Renal cortical epithelial cell (primary cell): ENCODE measurements around the gene KLK2. TPM values are rescaled to one million over a fixed set of nuclear protein-coding genes. Genes with fewer than 3 reads are reported as not detected.
A peak's percentile ranks its signal among the peaks of the same experiment; 100 is the strongest.
"Not testable (repeated sequence)": the region's sequence is repeated elsewhere in the genome, so short reads cannot be mapped to it uniquely, and the experiment has no call there.

Source experiments
- DNase-seq: peaks from one replicate; pipeline ENCODE4 v3.0.0-alpha.2; 2011; ENCODE audit warnings: low read depth
- total RNA-seq: library from RNA; depleted of rRNA; stranded (reverse); fragments of >200 nt; gene quantifications from 2 replicates; pipeline ENCODE4 v1.2.3, GENCODE V29; 2014

The KLK2 gene
- total RNA-seq, 1 donor from 2014 or later = not detected

DNA sequence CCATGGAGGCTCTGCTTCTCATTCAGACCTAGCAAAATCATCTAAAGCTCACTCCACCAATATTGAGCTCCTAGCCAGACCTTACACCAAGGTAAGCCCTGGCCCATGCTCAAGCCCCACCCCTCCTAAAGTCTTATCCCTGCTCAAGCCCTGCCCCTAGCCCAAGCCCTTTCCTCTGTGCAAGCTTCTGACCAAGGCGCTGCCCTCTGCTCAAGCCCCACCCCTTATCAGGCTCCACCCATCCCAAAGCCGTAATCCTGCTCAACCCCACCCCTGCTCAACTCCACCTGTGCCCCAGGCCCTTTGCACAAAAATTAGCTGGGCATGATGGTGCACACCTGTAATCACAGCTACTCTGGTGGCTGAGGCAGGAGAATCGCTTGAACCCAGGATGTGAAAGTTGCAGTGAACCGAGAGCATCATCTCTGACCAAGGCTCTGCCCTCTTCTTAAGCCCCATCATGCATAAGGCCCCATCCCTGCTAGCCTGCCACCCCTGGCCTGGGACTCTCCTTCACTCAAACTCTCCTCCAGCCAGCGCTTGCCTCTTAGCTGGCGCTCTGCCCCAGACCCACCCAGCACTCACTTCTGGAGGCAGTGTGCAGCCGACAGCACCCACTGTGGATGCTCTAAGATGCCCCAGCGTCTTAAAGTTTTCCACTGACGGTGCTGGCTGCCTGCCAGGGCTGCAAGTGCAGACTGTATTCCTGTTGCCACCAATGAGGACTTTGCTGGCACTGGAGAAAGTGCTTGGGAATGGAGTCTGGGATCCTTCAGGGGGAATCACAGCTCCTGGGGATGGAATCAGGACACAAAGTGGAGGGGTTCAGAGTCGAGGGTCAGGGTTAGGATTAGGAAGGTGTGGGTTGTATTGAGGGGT lies 21.5 kb downstream of the KLK2 start:
- DNase-seq = no peak

GRCh38 chr19:50896089-50896590 lies 22.9 kb downstream of the KLK2 start:
- DNase-seq = not testable (repeated sequence)

GRCh38 chr19:50896591-50897190 lies 23.5 kb downstream of the KLK2 start:
- DNase-seq = peak; percentile 74

GRCh38 chr19:50897191-50897607 lies 24.0 kb downstream of the KLK2 start:
- no peak for DNase-seq

DNA sequence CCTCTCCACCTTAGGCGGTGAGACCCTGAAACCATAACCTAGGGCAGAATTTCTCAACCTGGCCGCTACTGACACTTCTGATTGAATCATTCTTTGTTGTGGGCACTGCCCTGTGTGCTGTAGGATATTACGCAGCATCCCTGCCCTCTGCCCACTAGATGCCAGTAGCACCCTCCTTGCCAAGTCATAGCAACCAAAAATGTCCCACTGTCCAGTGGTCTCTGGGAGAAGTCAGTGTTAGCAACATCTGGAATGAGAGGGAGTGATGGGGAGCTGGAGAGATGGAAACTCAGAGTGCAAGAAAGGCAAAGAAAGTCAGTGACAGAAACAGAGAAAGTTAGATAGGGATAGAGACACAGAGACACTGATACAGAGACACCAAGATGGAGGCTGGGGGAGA lies 24.4 kb downstream of the KLK2 start:
- DNase-seq = no peak

- DNase-seq = no peak
Observed at GRCh38 chr19:50898018-50898417, 24.8 kb downstream of the KLK2 start.

DNA sequence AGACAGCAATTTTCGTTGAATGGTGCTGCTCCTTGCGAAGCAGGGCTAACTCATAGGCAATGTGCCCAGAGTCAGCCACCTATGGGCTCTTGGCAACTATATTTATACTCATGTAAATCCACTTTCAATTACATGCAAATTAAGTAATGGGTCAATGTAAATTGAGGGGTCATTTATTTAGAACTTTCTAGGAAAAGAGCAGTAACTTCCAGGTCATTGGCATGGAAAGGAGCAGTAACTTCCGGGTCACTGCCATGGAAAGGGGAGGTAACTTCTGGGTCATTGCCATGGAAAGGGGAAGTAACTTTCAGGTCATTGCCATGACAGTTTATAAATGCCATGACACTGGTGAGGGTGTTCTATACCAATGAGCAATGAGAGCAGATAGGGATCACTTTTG lies 26.3 kb downstream of the KLK2 start:
- DNase-seq = no peak

GRCh38 chr19:50902640-50903039 lies 29.4 kb downstream of the KLK2 start:
- DNase-seq = no peak

DNA sequence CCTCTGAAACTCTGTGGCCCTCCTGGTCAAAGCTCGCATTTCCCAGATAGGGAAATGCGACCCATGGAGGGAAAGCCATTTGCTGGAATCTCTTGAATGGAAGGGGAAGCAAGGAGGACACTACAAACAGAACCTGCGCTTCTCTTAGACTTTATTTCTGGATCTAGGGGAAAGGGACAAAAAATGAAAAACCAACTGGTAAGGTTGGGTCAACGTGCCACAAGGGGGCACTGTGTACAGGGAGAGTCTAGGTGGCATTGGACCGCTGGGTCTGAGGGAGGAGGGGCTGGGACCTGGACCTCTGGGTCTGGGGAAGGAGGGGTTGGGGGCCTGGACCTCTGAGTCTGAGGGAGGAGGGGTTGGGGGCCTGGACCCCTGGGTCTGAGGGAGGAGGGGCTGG lies 33.0 kb downstream of the KLK2 start:
- no peak for DNase-seq

DNA sequence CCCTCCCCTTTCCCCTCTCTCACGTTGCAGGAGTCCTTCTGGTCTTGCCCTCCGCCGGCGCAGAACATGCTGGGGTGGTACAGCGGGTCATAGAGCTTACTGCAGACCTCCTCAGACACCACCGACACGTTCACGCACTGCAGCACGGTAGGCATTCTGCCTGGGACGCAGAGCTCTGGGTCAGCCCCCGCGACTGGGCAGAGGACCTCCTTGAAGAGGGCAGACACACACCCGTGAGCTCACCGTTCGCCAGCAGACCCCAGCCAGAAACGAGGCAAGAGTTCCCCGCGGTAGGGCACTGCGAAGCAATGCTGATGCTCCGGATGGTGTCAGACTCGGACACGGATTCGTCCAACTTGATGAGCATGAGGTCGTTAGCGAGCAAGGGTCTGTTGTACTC lies 35.1 kb downstream of the KLK2 start:
- no peak for DNase-seq

DNA sequence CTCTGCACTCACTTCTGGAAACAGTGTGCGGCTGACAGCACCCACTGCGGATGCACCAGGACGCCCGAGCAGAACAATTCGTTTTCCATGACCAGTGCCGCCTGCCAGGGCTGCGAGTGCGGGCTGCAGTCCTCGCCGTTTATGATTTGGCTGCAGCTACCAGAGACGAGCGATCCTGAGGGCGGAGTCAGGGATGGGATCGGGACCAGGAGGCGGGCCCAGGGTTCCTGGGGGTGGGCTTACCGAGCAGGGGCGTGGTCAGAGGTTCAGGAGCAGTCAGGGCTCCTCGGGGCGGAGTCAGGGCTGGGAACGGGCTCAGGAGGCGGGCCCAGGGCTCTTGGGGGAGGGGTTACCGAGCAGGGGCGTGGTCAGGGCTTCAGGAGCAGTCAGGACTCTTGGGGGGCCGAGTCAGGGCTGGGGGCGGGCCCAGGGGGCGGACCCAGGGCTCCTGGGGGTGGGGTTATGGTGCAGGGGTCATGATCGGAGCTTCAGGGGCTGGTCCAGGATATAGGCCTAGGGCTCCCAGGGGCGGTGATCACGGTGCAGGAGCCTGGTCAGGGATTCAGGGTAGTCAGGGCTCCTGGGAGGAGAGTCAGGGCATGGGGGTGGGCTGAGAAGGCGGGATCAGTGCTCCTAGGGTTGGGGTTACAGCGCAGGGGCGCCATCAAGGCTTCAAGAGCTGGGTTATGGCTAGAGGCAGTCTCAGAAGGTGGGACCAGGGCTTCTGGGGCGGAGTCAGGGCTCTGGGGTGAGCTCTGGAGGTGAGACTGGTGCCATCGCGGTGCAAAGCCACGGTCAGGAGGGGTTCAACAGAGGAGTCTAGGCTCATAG lies 36.2 kb downstream of the KLK2 start:
- no peak for DNase-seq

DNA sequence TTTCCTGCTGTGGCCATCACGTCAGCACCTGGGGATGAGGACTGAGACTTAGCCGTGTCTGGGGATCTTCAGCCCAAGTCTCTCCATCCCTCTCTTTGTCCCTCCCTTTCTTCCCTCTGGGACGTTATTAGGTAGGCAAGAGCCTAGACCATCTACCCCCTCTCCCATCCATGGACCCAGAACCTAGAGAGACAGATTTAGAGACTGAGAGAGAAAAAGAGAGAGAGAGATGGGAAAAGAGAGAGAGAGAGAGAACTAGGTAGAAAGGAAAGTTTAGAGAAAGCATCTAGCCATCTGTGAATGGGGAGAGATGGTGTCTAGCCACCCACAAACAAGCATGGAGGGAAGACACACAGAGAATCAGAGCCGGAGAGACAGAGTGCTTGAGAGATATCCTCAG lies 37.5 kb downstream of the KLK2 start:
- no peak for DNase-seq

GRCh38 chr19:50911206-50912101 lies 38.2 kb downstream of the KLK2 start, which contains the start of gene KLK4:
Gene KLK4 (minus strand): TSS chr19:50911395. CDS start chr19:50910738, 657 bp downstream.
- no peak for DNase-seq

DNA sequence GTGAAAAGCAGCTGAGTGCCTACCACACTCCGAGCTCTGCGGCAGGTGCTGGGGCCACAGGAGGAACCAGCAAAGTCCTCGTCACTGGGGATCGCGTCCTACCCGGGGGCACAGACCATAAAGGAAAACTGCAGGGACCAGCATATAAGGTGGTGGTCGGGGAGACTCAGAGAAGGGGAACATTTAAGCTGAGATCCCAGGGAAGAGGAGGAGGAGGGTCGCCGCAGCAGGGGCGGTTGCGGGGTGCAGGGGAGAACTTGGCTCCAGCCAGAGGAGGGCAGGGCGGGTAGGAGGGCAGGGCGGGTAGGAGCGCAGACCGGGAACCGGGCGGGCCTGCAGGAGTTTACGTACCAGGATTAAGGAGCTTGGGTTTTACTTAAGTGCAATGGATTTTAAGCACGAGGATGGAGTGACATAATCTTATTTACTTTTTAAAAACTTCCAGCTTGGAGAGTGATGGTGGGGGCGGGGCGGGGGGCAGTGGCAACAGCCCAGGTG lies 38.9 kb downstream of the KLK2 start:
- DNase-seq = no peak

DNA sequence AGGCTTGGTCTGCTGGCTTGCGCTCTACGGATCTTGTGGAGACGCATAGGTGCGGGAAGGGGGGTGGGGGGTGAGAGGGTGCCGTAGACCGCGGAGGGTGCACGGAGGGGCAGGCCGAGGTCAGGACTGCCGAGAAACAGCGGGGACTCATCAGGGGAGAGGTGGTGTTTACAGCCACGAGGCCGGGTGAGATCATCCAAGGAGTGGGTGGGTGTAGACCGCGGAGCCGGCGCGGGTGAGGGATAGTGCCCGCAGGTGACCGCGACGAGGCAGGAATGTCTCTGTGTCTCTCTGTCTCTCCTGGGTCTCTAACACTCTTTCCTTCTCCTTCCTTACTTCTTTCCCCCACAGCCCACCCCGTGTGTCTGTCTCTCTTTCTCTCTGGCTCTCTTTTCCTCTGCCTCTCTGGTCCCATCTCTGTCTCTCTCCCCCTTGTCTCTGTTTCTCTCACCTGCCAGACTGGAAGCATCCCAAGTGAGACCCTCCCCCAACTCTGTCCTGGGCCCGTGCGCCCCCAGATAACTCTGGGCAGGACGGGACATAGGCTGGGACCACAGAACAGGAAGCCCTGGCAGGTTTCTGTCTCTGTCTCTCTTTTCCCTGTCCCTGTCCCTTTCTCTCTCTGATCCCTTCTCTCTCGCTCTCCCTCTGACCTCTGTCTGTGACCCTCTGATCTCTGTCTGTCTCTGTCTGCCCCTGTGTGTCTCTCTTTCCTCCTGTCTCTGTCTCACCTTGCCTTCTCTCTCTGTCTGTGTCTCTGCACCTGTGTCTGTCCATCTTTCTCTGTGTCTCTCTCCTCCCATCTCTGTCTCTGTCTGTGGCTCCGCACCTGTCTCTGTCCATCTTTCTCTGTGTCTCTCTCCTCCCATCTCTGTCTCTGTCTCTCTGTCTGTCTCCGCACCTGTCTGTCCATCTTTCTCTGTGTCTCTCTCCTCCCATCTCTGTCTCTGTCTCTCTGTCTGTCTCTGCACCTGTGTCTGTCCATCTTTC lies 39.8 kb downstream of the KLK2 start:
- DNase-seq = no peak

DNA sequence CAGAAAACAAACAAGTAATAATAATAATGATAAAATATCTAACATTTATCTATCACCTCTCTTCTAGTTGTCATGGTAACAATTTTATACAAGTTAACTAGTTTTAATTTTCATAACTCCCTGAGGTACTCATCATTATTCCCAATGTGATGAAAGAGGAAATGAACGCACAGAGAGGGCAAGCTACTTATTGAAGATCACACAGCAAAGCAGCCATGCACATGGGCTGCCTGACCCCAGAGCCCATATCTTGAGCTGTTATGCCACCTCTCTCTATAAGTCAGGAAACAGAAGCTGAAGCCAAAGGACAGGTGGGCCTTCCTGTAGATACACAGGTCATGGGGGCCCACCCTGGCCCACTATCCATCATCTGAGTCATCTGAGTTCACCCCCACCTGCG lies 42.8 kb downstream of the KLK2 start:
- no peak for DNase-seq

DNA sequence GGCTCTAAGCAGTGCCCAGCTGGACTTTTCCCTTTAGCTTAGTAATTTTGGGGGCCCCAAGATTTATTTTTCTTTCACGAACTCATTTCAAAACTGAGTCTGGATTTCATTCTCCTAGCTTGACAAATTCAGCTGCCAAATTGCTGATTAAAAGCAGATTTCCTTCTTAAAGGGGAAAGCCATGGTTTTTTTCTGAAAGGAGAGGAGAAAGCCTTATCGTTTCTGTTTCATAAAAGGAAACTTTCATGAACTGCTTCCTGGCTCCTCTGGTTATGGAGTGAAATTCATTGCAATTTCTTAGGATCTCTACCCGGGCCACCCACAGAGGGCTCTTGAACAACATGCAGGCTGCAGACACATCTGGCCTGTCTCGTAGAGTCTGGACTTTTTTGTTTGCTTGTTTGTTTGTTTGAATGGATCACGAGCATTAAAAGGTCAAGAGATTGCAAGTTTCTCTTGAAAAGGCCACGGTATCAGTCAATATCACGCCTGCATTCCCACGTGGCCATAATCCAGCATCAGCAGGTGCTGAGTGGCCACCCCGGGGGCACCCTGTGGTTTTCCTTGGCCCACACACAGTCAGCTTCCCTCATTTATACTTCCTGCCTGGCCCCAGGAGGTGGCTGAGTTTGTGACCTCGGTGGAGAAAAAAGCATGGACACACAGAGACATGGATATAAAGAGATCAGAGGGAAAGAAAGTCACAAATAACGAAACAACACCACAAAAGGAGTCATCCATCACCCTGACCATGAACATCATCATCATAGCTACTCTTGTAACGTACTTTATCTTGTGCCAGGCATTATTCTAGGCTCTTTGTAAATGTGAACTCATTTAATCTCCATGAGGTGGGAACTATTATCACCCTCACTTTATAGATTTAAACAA lies 48.4 kb downstream of the KLK2 start:
- no peak for DNase-seq

DNA sequence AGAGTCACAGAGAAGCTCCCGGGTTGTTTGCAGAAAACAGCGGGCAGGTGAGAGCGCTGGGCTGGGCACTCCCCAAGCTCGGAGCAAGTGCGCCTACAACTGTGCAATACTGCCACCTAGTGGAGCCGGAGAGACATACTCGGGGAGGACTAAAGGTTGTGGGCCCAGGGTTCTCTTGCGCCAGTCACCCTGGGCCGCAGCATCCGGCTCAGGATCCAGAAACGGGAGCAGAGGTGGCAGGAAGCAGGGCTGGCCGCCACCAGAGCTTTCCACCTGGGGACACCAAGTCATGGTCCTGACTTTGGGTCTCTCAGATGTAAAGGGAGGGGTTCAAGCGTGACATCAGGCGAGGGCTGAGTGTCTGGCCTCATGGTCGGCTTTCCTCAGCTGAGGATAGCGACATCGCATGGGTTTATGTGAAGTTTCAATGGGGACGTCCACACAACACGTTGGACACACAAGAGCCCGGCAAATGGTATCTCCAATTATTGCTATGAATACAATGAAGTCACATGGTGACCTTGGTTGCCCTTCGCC lies 49.1 kb downstream of the KLK2 start:
- peak; percentile 57 for DNase-seq
